ENCODE results near the gene ECHDC3. TPM values are rescaled to one million over a fixed set of nuclear protein-coding genes. Genes with fewer than 3 reads are reported as not detected.
A peak's percentile ranks its signal among the peaks of the same experiment; 100 is the strongest.

Gene ECHDC3
- total RNA-seq, 2 donors from 2014 or later, result 12.9 to 13.6 TPM

- Mint-ChIP-seq H3K27ac (peak overlapping the region; percentile 68), H3K27me3 (ENCODE audit: insufficient read depth) (no peaks in the 10 kb centered on the region), H3K4me3 (no peak overlapping the region), H3K36me3 (ENCODE audit: low read depth) (no peaks in the 10 kb centered on the region), H3K9me3 (peaks cover 9% of the 10 kb centered on the region), H3K4me1 (no peaks in the 10 kb centered on the region)
- Histone ChIP-seq H3K4me3 (ENCODE audit: low read length) (no peak overlapping the region), H3K9me3 (ENCODE audit: control insufficient read depth, low read length) (no peaks in the 10 kb centered on the region), H3K9ac (ENCODE audit: extremely low read depth, low read length, poor library complexity, severe bottlenecking) (no peak overlapping the region), H3K27ac (ENCODE audit: low read depth, low read length) (no peak overlapping the region), H3K4me1 (ENCODE audit: control insufficient read depth, insufficient read depth, low read length) (no peaks in the 10 kb centered on the region), H3K36me3 (ENCODE audit: control insufficient read depth, insufficient read depth, low read length) (no peaks in the 10 kb centered on the region), H3K27me3 (ENCODE audit: control insufficient read depth, insufficient read depth, low read length, poor library complexity, severe bottlenecking) (no peaks in the 10 kb centered on the region)
- 80 to 83% methylated on average over 14 to 18 of the region's 18 CpGs for WGBS, 2 experiments (ENCODE audit: insufficient coverage in 1 of 2, insufficient read length in 1 of 2)
- TF ChIP-seq, protein P1, sequence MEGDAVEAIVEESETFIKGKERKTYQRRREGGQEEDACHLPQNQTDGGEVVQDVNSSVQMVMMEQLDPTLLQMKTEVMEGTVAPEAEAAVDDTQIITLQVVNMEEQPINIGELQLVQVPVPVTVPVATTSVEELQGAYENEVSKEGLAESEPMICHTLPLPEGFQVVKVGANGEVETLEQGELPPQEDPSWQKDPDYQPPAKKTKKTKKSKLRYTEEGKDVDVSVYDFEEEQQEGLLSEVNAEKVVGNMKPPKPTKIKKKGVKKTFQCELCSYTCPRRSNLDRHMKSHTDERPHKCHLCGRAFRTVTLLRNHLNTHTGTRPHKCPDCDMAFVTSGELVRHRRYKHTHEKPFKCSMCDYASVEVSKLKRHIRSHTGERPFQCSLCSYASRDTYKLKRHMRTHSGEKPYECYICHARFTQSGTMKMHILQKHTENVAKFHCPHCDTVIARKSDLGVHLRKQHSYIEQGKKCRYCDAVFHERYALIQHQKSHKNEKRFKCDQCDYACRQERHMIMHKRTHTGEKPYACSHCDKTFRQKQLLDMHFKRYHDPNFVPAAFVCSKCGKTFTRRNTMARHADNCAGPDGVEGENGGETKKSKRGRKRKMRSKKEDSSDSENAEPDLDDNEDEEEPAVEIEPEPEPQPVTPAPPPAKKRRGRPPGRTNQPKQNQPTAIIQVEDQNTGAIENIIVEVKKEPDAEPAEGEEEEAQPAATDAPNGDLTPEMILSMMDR (conservative IDR thresholded peaks at IDR 0.05), result peak; percentile 82
- peak; percentile 49 for DNase-seq
These were observed 40.8 kb downstream of the ECHDC3 start for GRCh38 chr10:11782793-11783557.

- Histone ChIP-seq H3K27ac (ENCODE audit: low read depth, low read length) (no peak overlapping the region), H3K36me3 (ENCODE audit: control insufficient read depth, insufficient read depth, low read length) (no peaks in the 10 kb centered on the region), H3K27me3 (ENCODE audit: control insufficient read depth, insufficient read depth, low read length, poor library complexity, severe bottlenecking) (no peaks in the 10 kb centered on the region), H3K9me3 (ENCODE audit: control insufficient read depth, low read length) (no peaks in the 10 kb centered on the region), H3K4me1 (ENCODE audit: control insufficient read depth, insufficient read depth, low read length) (no peaks in the 10 kb centered on the region), H3K9ac (ENCODE audit: extremely low read depth, low read length, poor library complexity, severe bottlenecking) (no peak overlapping the region), H3K4me3 (ENCODE audit: low read length) (no peak overlapping the region)
- Mint-ChIP-seq H3K4me1 (no peaks in the 10 kb centered on the region), H3K4me3 (no peak overlapping the region), H3K27me3 (ENCODE audit: insufficient read depth) (no peaks in the 10 kb centered on the region), H3K36me3 (ENCODE audit: low read depth) (no peaks in the 10 kb centered on the region), H3K9me3 (peaks cover 9% of the 10 kb centered on the region), H3K27ac (peak overlapping the region; percentile 68)
- WGBS, 2 experiments (ENCODE audit: insufficient coverage in 1 of 2, insufficient read length in 1 of 2), result 89 to 91% methylated on average over 4 to 7 of the region's 7 CpGs
- DNase-seq, result no peak
- TF ChIP-seq, protein P1 (conservative IDR thresholded peaks at IDR 0.05), result no peak
These were observed 41.3 kb downstream of the ECHDC3 start for GRCh38 chr10:11783558-11783865.

DNA sequence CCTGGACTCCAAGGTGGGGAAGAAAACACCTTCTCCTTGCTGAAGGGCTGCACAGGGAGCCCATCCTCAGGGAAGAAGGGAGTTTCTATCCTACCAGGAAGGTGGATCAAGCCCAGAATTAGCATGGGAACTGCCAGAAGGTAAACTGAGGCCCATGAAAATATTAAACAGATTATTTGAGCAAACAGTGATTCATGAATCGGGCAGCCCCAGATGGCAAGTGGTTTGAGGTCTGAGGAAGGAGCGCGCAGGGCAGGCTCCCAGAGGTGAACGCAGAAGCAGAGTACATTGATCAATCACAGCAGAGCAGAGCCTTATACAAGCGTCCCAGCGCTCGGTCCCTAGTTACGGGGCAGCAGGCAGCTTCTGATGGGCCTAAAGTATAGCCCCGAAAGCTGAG is 45.2 kb downstream of the ECHDC3 start:
- H3K9me3 ChIP-seq (ENCODE audit: control insufficient read depth, low read length), result no peaks in the 10 kb centered on the region
- WGBS, 2 experiments (ENCODE audit: insufficient coverage in 1 of 2, insufficient read length in 1 of 2), result 94 to 96% methylated on average over 9 of the region's 9 CpGs
- no peak overlapping the region for H3K27ac Mint-ChIP-seq
- no peaks in the 10 kb centered on the region for H3K27me3 ChIP-seq (ENCODE audit: control insufficient read depth, insufficient read depth, low read length, poor library complexity, severe bottlenecking)
- no peak for DNase-seq
- H3K36me3 Mint-ChIP-seq (ENCODE audit: low read depth), result no peaks in the 10 kb centered on the region
- no peak overlapping the region for H3K4me3 Mint-ChIP-seq
- H3K9ac ChIP-seq (ENCODE audit: extremely low read depth, low read length, poor library complexity, severe bottlenecking), result no peak overlapping the region
- peaks cover 2% of the 10 kb centered on the region for H3K9me3 Mint-ChIP-seq
- H3K27me3 Mint-ChIP-seq (ENCODE audit: insufficient read depth), result no peaks in the 10 kb centered on the region
- no peaks in the 10 kb centered on the region for H3K36me3 ChIP-seq (ENCODE audit: control insufficient read depth, insufficient read depth, low read length)
- H3K4me3 ChIP-seq (ENCODE audit: low read length), result no peak overlapping the region
- H3K4me1 ChIP-seq (ENCODE audit: control insufficient read depth, insufficient read depth, low read length), result no peaks in the 10 kb centered on the region
- TF ChIP-seq, protein P1 (conservative IDR thresholded peaks at IDR 0.05), result no peak
- no peak overlapping the region for H3K27ac ChIP-seq (ENCODE audit: low read depth, low read length)
- H3K4me1 Mint-ChIP-seq, result no peaks in the 10 kb centered on the region

All from endodermal cell (in vitro differentiated cells).